ENCODE results near the gene SCLY. TPM values are rescaled to one million over a fixed set of nuclear protein-coding genes. Genes with fewer than 3 reads are reported as not detected.

The SCLY gene
- total and polyA plus RNA-seq, 12 donors: 8.3 to 14.5 (median 11.4) TPM

- H3K27me3 ChIP-seq: peaks cover 0 to 38% (median 24%) of the 10 kb centered on the region in 7 donors
- H3K9me3 ChIP-seq: peaks cover 0 to 20% (median 8%) of the 10 kb centered on the region in 11 donors
- H3K36me3 ChIP-seq: no peaks in the 10 kb centered on the region
- H3K4me3 ChIP-seq: no peak overlapping the region
- intact Hi-C loops (cut with DNase I): no loop called here
- DNase-seq (peak in 1 of 2 donors; percentile 8), ATAC-seq (peak in 1 of 8 donors; percentile 14)
- 88 to 89% methylated on average over 21 of the region's 21 CpGs for WGBS, 2 donors
- no peak overlapping the region for H3K27ac ChIP-seq
- no peak for TF ChIP-seq CTCF (IDR thresholded peaks at IDR 0.05)
- peaks cover 0 to 8% (median 0%) of the 10 kb centered on the region in 9 donors for H3K4me1 ChIP-seq
These were observed 55.7 kb downstream of the SCLY start for GRCh38 chr2:238116298-238117198.

- peaks cover 0 to 8% (median 0%) of the 10 kb centered on the region in 9 donors for H3K4me1 ChIP-seq
- H3K36me3 ChIP-seq: no peaks in the 10 kb centered on the region
- no peak overlapping the region for H3K4me3 ChIP-seq
- DNase-seq: no peak
- peak in 1 of 8 donors; percentile 11 for ATAC-seq
- WGBS, 2 donors: 74% methylated on average over 11 of the region's 11 CpGs
- TF ChIP-seq CTCF (IDR thresholded peaks at IDR 0.05): no peak
- H3K9me3 ChIP-seq: peaks cover 0 to 11% (median 3%) of the 10 kb centered on the region in 11 donors
- no peak overlapping the region for H3K27ac ChIP-seq
- intact Hi-C loops (cut with DNase I): no loop called here
- peaks cover 0 to 38% (median 24%) of the 10 kb centered on the region in 7 donors for H3K27me3 ChIP-seq
These were observed 56.7 kb downstream of the SCLY start for GRCh38 chr2:238117199-238118154.

GRCh38 chr2:238119756-238120462, 59.1 kb downstream of the SCLY start:
- Histone ChIP-seq H3K4me3 (no peak overlapping the region), H3K27me3 (peaks cover 0 to 37% (median 24%) of the 10 kb centered on the region in 7 donors), H3K36me3 (no peaks in the 10 kb centered on the region), H3K4me1 (peaks cover 0 to 8% (median 0%) of the 10 kb centered on the region in 9 donors), H3K9me3 (no peaks in the 10 kb centered on the region), H3K27ac (no peak overlapping the region)
- peak in 1 of 2 donors; percentile 7 for DNase-seq
- intact Hi-C loops (cut with DNase I): loop anchor here in 1 of 10 donors (2.0 kb wide), 1 partner anchor 143 kb away; no protein-coding TSS in a partner anchor
- TF ChIP-seq CTCF (IDR thresholded peaks at IDR 0.05): no peak
- WGBS, 2 donors: 64 to 71% methylated on average over 15 of the region's 15 CpGs
- ATAC-seq: no peak

Data from heart right ventricle (tissue), 16 donors.